CD8-positive, alpha-beta memory T cell (primary cell): Measurements from ENCODE around the gene MAPK1. TPM values are rescaled to one million over a fixed set of nuclear protein-coding genes. Genes with fewer than 3 reads are reported as not detected.

Experiments
- CTCF ChIA-PET: fragments of 350-600 bp; sonication (Branson Sonifier 250); formaldehyde crosslinking; loops from one replicate; lab custom pipeline; 2021; ENCODE audit warnings: antibody characterized with exemption; lab: Charles Lee
- POLR2A ChIA-PET: fragments of 350-600 bp; sonication (Branson Sonifier 250); formaldehyde crosslinking; loops from one replicate; lab custom pipeline; 2021; ENCODE audit warnings: antibody characterized with exemption; lab: Charles Lee
- DNase-seq, 5 donors: peaks; one replicate each; pipeline versions ENCODE4 v3.0.0 to v3.0.0-alpha.2; 2020 to 2022; ENCODE audit warnings: mixed read lengths in 1 of 5
- H3K27ac ChIP-seq: one replicate; pipeline ENCODE4 v1.7.0; 2013; ENCODE audit warnings: low read depth, mild to moderate bottlenecking, low read length, moderate library complexity
- H3K27me3 ChIP-seq: 2 replicates; pipeline ENCODE4 v1.7.0; 2013; ENCODE audit warnings: low read length, mild to moderate bottlenecking; ENCODE audit not compliant: insufficient read depth, poor library complexity, severe bottlenecking
- H3K36me3 ChIP-seq: 2 replicates; pipeline ENCODE4 v1.7.0; 2013; ENCODE audit warnings: mild to moderate bottlenecking, low read length, moderate library complexity; ENCODE audit not compliant: insufficient read depth
- H3K4me1 ChIP-seq: 2 replicates; pipeline ENCODE4 v1.7.0; 2013; ENCODE audit warnings: mild to moderate bottlenecking, low read length, moderate library complexity; ENCODE audit not compliant: insufficient read depth
- H3K4me3 ChIP-seq: 2 replicates; pipeline ENCODE4 v1.7.0; 2013; ENCODE audit warnings: mild to moderate bottlenecking, low read length
- H3K9me3 ChIP-seq: 2 replicates; pipeline ENCODE4 v1.7.0; 2013; ENCODE audit warnings: mild to moderate bottlenecking, low read length
- H3K27ac Mint-ChIP-seq, 8 donors: one replicate each; pipeline ENCODE4 v1.8.0; 2020 to 2021; ENCODE audit warnings: mixed read lengths in 8 of 8, mild to moderate bottlenecking in 6 of 8, inconsistent platforms in 3 of 8, moderate library complexity in 3 of 8
- H3K27me3 Mint-ChIP-seq, 2 donors: one replicate each; pipeline ENCODE4 v1.8.0; 2020 to 2021; ENCODE audit warnings: mixed read lengths in 2 of 2, mild to moderate bottlenecking in 1 of 2, moderate library complexity in 1 of 2
- H3K36me3 Mint-ChIP-seq, 3 donors: one replicate each; pipeline ENCODE4 v1.8.0; 2020 to 2021; ENCODE audit warnings: mixed read lengths in 3 of 3, inconsistent platforms in 1 of 3, mild to moderate bottlenecking in 1 of 3
- H3K4me1 Mint-ChIP-seq, 3 donors: one replicate each; pipeline ENCODE4 v1.8.0; 2020 to 2021; ENCODE audit warnings: mixed read lengths in 3 of 3, inconsistent platforms in 1 of 3, mild to moderate bottlenecking in 1 of 3
- H3K4me3 Mint-ChIP-seq, 7 donors: one replicate each; pipeline ENCODE4 v1.8.0; 2020 to 2021; ENCODE audit warnings: mixed read lengths in 7 of 7, mild to moderate bottlenecking in 6 of 7, moderate library complexity in 4 of 7, inconsistent platforms in 2 of 7
- H3K9me3 Mint-ChIP-seq, 5 donors: one replicate each; pipeline ENCODE4 v1.8.0; 2020 to 2022; ENCODE audit warnings: mixed read lengths in 5 of 5, mild to moderate bottlenecking in 3 of 5, moderate library complexity in 2 of 5, inconsistent platforms in 1 of 5
- polyA plus RNA-seq: library from polyadenylated mRNA; unstranded; fragments of 300-500 nt; fragmentation: Illumina TruSeq; gene quantifications from one replicate; pipeline ENCODE4 v1.2.3, GENCODE V29; 2021
- total RNA-seq, 2 experiments: library from RNA; stranded (reverse); gene quantifications; one replicate each; pipeline ENCODE4 v1.2.3, GENCODE V29; 2021

MAPK1 gene
- total and polyA plus RNA-seq, 3 experiments from 2014 or later: 103 to 134 (median 132) TPM

- ChIA-PET CTCF (interaction anchor here (0.6 kb wide), 1 partner anchor 10 kb away, joined by 3 read pairs; no protein-coding TSS in a partner anchor), POLR2A (no interaction called here)
- Histone ChIP-seq H3K27me3 (no peaks in the 10 kb centered on the region), H3K36me3 (no peaks in the 10 kb centered on the region), H3K4me3 (no peak overlapping the region), H3K4me1 (peaks cover 89% of the 10 kb centered on the region), H3K9me3 (no peaks in the 10 kb centered on the region), H3K27ac (peak overlapping the region; percentile 2)
- DNase-seq: no peak
- Mint-ChIP-seq H3K36me3 (peaks cover 0 to 8% (median 2%) of the 10 kb centered on the region in 3 donors), H3K4me1 (peaks cover 84 to 96% (median 94%) of the 10 kb centered on the region in 3 donors), H3K27me3 (no peaks in the 10 kb centered on the region), H3K27ac (peak overlapping the region in 7 of 8 donors; percentile 5 to 90 (median 83)), H3K9me3 (no peaks in the 10 kb centered on the region), H3K4me3 (peak overlapping the region in 6 of 7 donors; percentile 12 to 48 (median 28))
These were observed 6.1 kb downstream of the MAPK1 start for GRCh38 chr22:21861264-21861848.

GRCh38 chr22:21860491-21861039 lies 6.9 kb downstream of the MAPK1 start:
- H3K4me3 Mint-ChIP-seq: peak overlapping the region in 4 of 7 donors; percentile 8 to 48 (median 34)
- Histone ChIP-seq H3K27me3 (no peaks in the 10 kb centered on the region), H3K4me1 (peaks cover 93% of the 10 kb centered on the region)

GRCh38 chr22:21858025-21858764 lies 9.2 kb downstream of the MAPK1 start:
- no peaks in the 10 kb centered on the region for H3K9me3 ChIP-seq
- ChIA-PET POLR2A (no interaction called here), CTCF (interaction anchor here (0.7 to 1.1 kb wide), 2 partner anchors 9 to 23 kb away, joined by 3 to 4 read pairs; partner anchors contain the start of gene MAPK1)
- H3K27ac ChIP-seq: no peak overlapping the region
- Mint-ChIP-seq H3K9me3 (no peaks in the 10 kb centered on the region), H3K4me1 (peaks cover 84 to 96% (median 95%) of the 10 kb centered on the region in 3 donors), H3K27ac (peak overlapping the region; percentile 7 to 86 (median 68)), H3K27me3 (no peaks in the 10 kb centered on the region), H3K36me3 (peaks cover 0 to 10% (median 0%) of the 10 kb centered on the region in 3 donors), H3K4me3 (peak overlapping the region; percentile 10 to 73 (median 46))
- H3K36me3 ChIP-seq: no peaks in the 10 kb centered on the region
- H3K4me1 ChIP-seq: peaks cover 78% of the 10 kb centered on the region
- no peak overlapping the region for H3K4me3 ChIP-seq
- no peak for DNase-seq
- no peaks in the 10 kb centered on the region for H3K27me3 ChIP-seq

More at GRCh38 chr22:21860491-21861039, 6.9 kb downstream of the MAPK1 start:
- Mint-ChIP-seq H3K4me1 (peaks cover 84 to 96% (median 94%) of the 10 kb centered on the region in 3 donors), H3K9me3 (no peaks in the 10 kb centered on the region), H3K27me3 (no peaks in the 10 kb centered on the region), H3K27ac (peak overlapping the region in 4 of 8 donors; percentile 40 to 90 (median 48)), H3K36me3 (peaks cover 0 to 2% (median 2%) of the 10 kb centered on the region in 3 donors)
- Histone ChIP-seq H3K36me3 (no peaks in the 10 kb centered on the region), H3K9me3 (no peaks in the 10 kb centered on the region), H3K27ac (no peak overlapping the region), H3K4me3 (no peak overlapping the region)
- ChIA-PET POLR2A (no interaction called here), CTCF (interaction anchor here (1.3 to 1.7 kb wide), 2 partner anchors 16 to 92 kb away, joined by 3 to 5 read pairs; partner anchors contain the start of gene PPM1F)
- DNase-seq: no peak

GRCh38 chr22:21857481-21857914 lies 9.9 kb downstream of the MAPK1 start:
- H3K27ac ChIP-seq: no peak overlapping the region
- POLR2A ChIA-PET: no interaction called here

GRCh38 chr22:21856868-21857267 lies 10.6 kb downstream of the MAPK1 start:
- Mint-ChIP-seq H3K36me3 (peaks cover 0 to 15% (median 1%) of the 10 kb centered on the region in 3 donors), H3K4me1 (peaks cover 85 to 98% (median 97%) of the 10 kb centered on the region in 3 donors), H3K27me3 (no peaks in the 10 kb centered on the region), H3K9me3 (no peaks in the 10 kb centered on the region), H3K27ac (peak overlapping the region in 7 of 8 donors; percentile 18 to 72 (median 44)), H3K4me3 (peak overlapping the region in 4 of 7 donors; percentile 6 to 25 (median 20))
- no peaks in the 10 kb centered on the region for H3K9me3 ChIP-seq
- no peaks in the 10 kb centered on the region for H3K36me3 ChIP-seq
- no peak overlapping the region for H3K4me3 ChIP-seq
- H3K4me1 ChIP-seq: peaks cover 69% of the 10 kb centered on the region
- no peaks in the 10 kb centered on the region for H3K27me3 ChIP-seq
- DNase-seq: no peak
- POLR2A ChIA-PET: no interaction called here
- H3K27ac ChIP-seq: no peak overlapping the region
- CTCF ChIA-PET: no interaction called here

More at GRCh38 chr22:21857481-21857914, 9.9 kb downstream of the MAPK1 start:
- H3K27me3 ChIP-seq: no peaks in the 10 kb centered on the region
- DNase-seq: no peak
- CTCF ChIA-PET: interaction anchor here (1.1 kb wide), 1 partner anchor 22 kb away, joined by 3 read pairs; no protein-coding TSS in a partner anchor
- Mint-ChIP-seq H3K4me3 (peak overlapping the region in 5 of 7 donors; percentile 13 to 56 (median 36)), H3K27ac (peak overlapping the region in 6 of 8 donors; percentile 7 to 65 (median 46)), H3K36me3 (peaks cover 0 to 12% (median 1%) of the 10 kb centered on the region in 3 donors), H3K27me3 (no peaks in the 10 kb centered on the region), H3K9me3 (no peaks in the 10 kb centered on the region), H3K4me1 (peaks cover 83 to 97% (median 95%) of the 10 kb centered on the region in 3 donors)
- peaks cover 74% of the 10 kb centered on the region for H3K4me1 ChIP-seq
- no peaks in the 10 kb centered on the region for H3K36me3 ChIP-seq
- no peak overlapping the region for H3K4me3 ChIP-seq
- no peaks in the 10 kb centered on the region for H3K9me3 ChIP-seq

GRCh38 chr22:21856197-21856596 lies 11.2 kb downstream of the MAPK1 start:
- peak overlapping the region in 4 of 7 donors; percentile 17 to 52 (median 40) for H3K4me3 Mint-ChIP-seq
- no peaks in the 10 kb centered on the region for H3K9me3 ChIP-seq
- H3K27me3 ChIP-seq: no peaks in the 10 kb centered on the region
- H3K27ac ChIP-seq: no peak overlapping the region
- peaks cover 82 to 97% (median 97%) of the 10 kb centered on the region in 3 donors for H3K4me1 Mint-ChIP-seq
- no peaks in the 10 kb centered on the region for H3K27me3 Mint-ChIP-seq
- H3K36me3 ChIP-seq: no peaks in the 10 kb centered on the region
- H3K4me3 ChIP-seq: no peak overlapping the region
- ChIA-PET CTCF (no interaction called here), POLR2A (interaction anchor here (0.6 kb wide), 1 partner anchor 121 kb away, joined by 4 read pairs; no protein-coding TSS in a partner anchor)
- peaks cover 0 to 19% (median 1%) of the 10 kb centered on the region in 3 donors for H3K36me3 Mint-ChIP-seq
- H3K27ac Mint-ChIP-seq: peak overlapping the region in 7 of 8 donors; percentile 13 to 77 (median 23)
- peaks cover 68% of the 10 kb centered on the region for H3K4me1 ChIP-seq
- no peaks in the 10 kb centered on the region for H3K9me3 Mint-ChIP-seq
- no peak for DNase-seq

- H3K36me3 ChIP-seq: no peaks in the 10 kb centered on the region
- peaks cover 0 to 19% (median 1%) of the 10 kb centered on the region in 3 donors for H3K36me3 Mint-ChIP-seq
- no peak for DNase-seq
- H3K4me1 ChIP-seq: peaks cover 66% of the 10 kb centered on the region
- H3K4me3 Mint-ChIP-seq: peak overlapping the region in 4 of 7 donors; percentile 6 to 52 (median 40)
- no peaks in the 10 kb centered on the region for H3K27me3 Mint-ChIP-seq
- no peaks in the 10 kb centered on the region for H3K9me3 Mint-ChIP-seq
- CTCF ChIA-PET: no interaction called here
- no peak overlapping the region for H3K4me3 ChIP-seq
- peaks cover 82 to 97% (median 97%) of the 10 kb centered on the region in 3 donors for H3K4me1 Mint-ChIP-seq
- H3K27ac ChIP-seq: no peak overlapping the region
- no peaks in the 10 kb centered on the region for H3K9me3 ChIP-seq
- POLR2A ChIA-PET: interaction anchor here (0.6 kb wide), 1 partner anchor 122 kb away, joined by 4 read pairs; no protein-coding TSS in a partner anchor
- no peaks in the 10 kb centered on the region for H3K27me3 ChIP-seq
- H3K27ac Mint-ChIP-seq: peak overlapping the region in 6 of 8 donors; percentile 13 to 70 (median 47)
These were observed 11.8 kb downstream of the MAPK1 start for GRCh38 chr22:21855676-21856075.
